Measurements from ENCODE around the gene DDX31. TPM values are rescaled to one million over a fixed set of nuclear protein-coding genes. Genes with fewer than 3 reads are reported as not detected.

DDX31 gene
- total RNA-seq, 2 experiments from 2014 or later, result 28.3 to 28.8 TPM

DNA sequence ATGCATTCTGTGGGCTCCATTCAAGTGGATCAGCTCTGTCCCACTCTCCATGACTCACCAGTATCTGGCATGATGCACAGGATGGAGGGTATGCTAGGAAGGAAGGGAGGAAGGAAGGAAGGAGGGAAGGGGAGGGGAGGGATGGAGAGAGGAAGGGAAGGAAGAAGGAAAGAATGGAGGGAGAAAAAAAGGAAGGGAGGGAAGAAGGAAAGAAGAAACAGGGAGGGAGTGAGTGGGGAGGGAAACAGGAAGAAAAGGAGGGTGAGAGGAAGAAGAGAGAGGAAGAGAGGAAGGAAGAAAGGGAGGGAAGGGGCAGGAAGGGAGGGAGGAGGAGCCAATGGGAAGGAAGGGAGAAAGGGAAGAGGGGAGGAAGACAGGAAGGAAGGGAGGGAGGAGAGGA, 92.7 kb downstream of the DDX31 start:
- intact Hi-C loops (cut with micrococcal nuclease; ENCODE audit: unreplicated experiment), result no loop called here
- H3K27ac ChIP-seq (ENCODE audit: low read depth, low read length, poor library complexity, severe bottlenecking), result no peak overlapping the region
- no peaks in the 10 kb centered on the region for H3K79me2 ChIP-seq (ENCODE audit: insufficient read depth, low read depth, low read length)
- ChIA-PET CTCF (ENCODE audit: unreplicated experiment) (no interaction called here), POLR2A (no interaction called here)
- H4K20me1 ChIP-seq (ENCODE audit: insufficient read depth, low read length), result no peaks in the 10 kb centered on the region
- DNase-seq (ENCODE audit: low spot score), result no peak
- TF ChIP-seq CTCF (conservative IDR thresholded peaks at IDR 0.05; ENCODE audit: low read length) (no peak), EZH2phosphoT487 (IDR thresholded peaks at IDR 0.05; ENCODE audit: borderline replicate concordance, low read depth, low read length) (no peak)
- H3K4me3 ChIP-seq (ENCODE audit: low read depth, low read length, poor library complexity, severe bottlenecking), result no peak overlapping the region
- no peaks in the 10 kb centered on the region for H3K4me1 ChIP-seq (ENCODE audit: insufficient read depth, low read length, poor library complexity, severe bottlenecking)
- H3K36me3 ChIP-seq (ENCODE audit: insufficient read depth, low read length), result no peaks in the 10 kb centered on the region
- no peaks in the 10 kb centered on the region for H3K9me2 ChIP-seq (ENCODE audit: insufficient read depth, low read length)
- H3K4me2 ChIP-seq (ENCODE audit: low read length), result no peak overlapping the region
- no TSS peak for BruUV-seq (replicated peaks)
- no peaks in the 10 kb centered on the region for H3K9me3 ChIP-seq (ENCODE audit: low read length)
- no peak overlapping the region for H2AFZ ChIP-seq (ENCODE audit: low read length)

DNA sequence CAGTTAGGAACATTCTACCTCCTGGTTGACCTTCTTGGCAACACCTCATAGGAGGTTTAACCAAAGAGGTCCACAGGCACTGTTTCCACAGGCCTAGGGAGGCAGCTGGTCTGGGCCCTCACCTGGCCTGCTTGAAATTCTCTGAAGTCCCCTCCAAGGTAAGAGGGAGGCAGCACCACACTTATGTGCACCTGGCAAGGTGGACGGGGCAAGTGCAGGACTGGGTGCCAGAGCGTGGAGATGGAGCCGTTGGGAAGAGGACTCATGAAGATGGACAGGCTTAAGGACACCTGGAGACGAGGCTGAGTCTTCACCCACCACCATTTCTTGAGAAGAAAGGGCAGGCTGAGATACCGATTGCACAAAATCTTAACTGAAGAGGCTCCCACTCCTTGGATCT, 94.0 kb downstream of the DDX31 start:
- POLR2A ChIA-PET, result interaction anchor here (0.6 kb wide), 1 partner anchor 93 kb away, joined by 3 read pairs; no protein-coding TSS in a partner anchor
- no peak overlapping the region for H3K4me3 ChIP-seq (ENCODE audit: low read depth, low read length, poor library complexity, severe bottlenecking)
- CTCF ChIA-PET (ENCODE audit: unreplicated experiment), result no interaction called here
- no peak overlapping the region for H3K4me2 ChIP-seq (ENCODE audit: low read length)
- TF ChIP-seq EZH2phosphoT487 (IDR thresholded peaks at IDR 0.05; ENCODE audit: borderline replicate concordance, low read depth, low read length) (no peak), CTCF (conservative IDR thresholded peaks at IDR 0.05; ENCODE audit: low read length) (no peak)
- no peak for DNase-seq (ENCODE audit: low spot score)
- H3K79me2 ChIP-seq (ENCODE audit: insufficient read depth, low read depth, low read length), result no peaks in the 10 kb centered on the region
- intact Hi-C loops (cut with micrococcal nuclease; ENCODE audit: unreplicated experiment), result loop anchor here (1.0 kb wide), 2 partner anchors 69 to 165 kb away; no protein-coding TSS in a partner anchor
- H3K9me2 ChIP-seq (ENCODE audit: insufficient read depth, low read length), result no peaks in the 10 kb centered on the region
- no peaks in the 10 kb centered on the region for H3K36me3 ChIP-seq (ENCODE audit: insufficient read depth, low read length)
- BruUV-seq (replicated peaks), result no TSS peak
- H4K20me1 ChIP-seq (ENCODE audit: insufficient read depth, low read length), result no peaks in the 10 kb centered on the region
- no peaks in the 10 kb centered on the region for H3K9me3 ChIP-seq (ENCODE audit: low read length)
- no peak overlapping the region for H3K27ac ChIP-seq (ENCODE audit: low read depth, low read length, poor library complexity, severe bottlenecking)
- no peaks in the 10 kb centered on the region for H3K4me1 ChIP-seq (ENCODE audit: insufficient read depth, low read length, poor library complexity, severe bottlenecking)
- no peak overlapping the region for H2AFZ ChIP-seq (ENCODE audit: low read length)

- Histone ChIP-seq H3K79me2 (ENCODE audit: insufficient read depth, low read depth, low read length) (no peaks in the 10 kb centered on the region), H3K36me3 (ENCODE audit: insufficient read depth, low read length) (no peaks in the 10 kb centered on the region), H3K27ac (ENCODE audit: low read depth, low read length, poor library complexity, severe bottlenecking) (no peak overlapping the region), H4K20me1 (ENCODE audit: insufficient read depth, low read length) (no peaks in the 10 kb centered on the region), H3K9me2 (ENCODE audit: insufficient read depth, low read length) (no peaks in the 10 kb centered on the region), H2AFZ (ENCODE audit: low read length) (no peak overlapping the region), H3K4me3 (ENCODE audit: low read depth, low read length, poor library complexity, severe bottlenecking) (no peak overlapping the region), H3K4me2 (ENCODE audit: low read length) (no peak overlapping the region), H3K9me3 (ENCODE audit: low read length) (no peaks in the 10 kb centered on the region), H3K4me1 (ENCODE audit: insufficient read depth, low read length, poor library complexity, severe bottlenecking) (no peaks in the 10 kb centered on the region)
- POLR2A ChIA-PET, result interaction anchor here (0.6 kb wide), 1 partner anchor 92 kb away, joined by 3 read pairs; no protein-coding TSS in a partner anchor
- TF ChIP-seq CTCF (conservative IDR thresholded peaks at IDR 0.05; ENCODE audit: low read length) (peak; percentile 89), EZH2phosphoT487 (IDR thresholded peaks at IDR 0.05; ENCODE audit: borderline replicate concordance, low read depth, low read length) (no peak)
- intact Hi-C loops (cut with micrococcal nuclease; ENCODE audit: unreplicated experiment), result loop anchor here (1.0 kb wide), 2 partner anchors 68 to 164 kb away; no protein-coding TSS in a partner anchor
- DNase-seq (ENCODE audit: low spot score), result peak; percentile 79
- BruUV-seq (replicated peaks), result no TSS peak
- CTCF ChIA-PET (ENCODE audit: unreplicated experiment), result no interaction called here
These were observed 94.7 kb downstream of the DDX31 start for GRCh38 chr9:132575005-132575609.
